Gastrocnemius medialis (tissue), 4 donors: ENCODE data around the gene CDH2.

Experiments used
- CTCF ChIP-seq, 5 experiments: fragments of 450-650 bp in 3 of 5; fragments of 200-600 bp in 2 of 5; sonication (generic) in 2 of 5; IDR thresholded peaks in 4 of 5; conservative IDR thresholded peaks in 1 of 5; 1 replicate in 4 of 5; 2 replicates in 1 of 5; pipeline ENCODE4 v1.5.1; 2016 to 2019; ENCODE audit warnings: antibody characterized with exemption in 5 of 5, mild to moderate bottlenecking in 3 of 5, moderate library complexity in 3 of 5
- POLR2A ChIP-seq, 2 donors: fragments of 450-650 bp; IDR thresholded peaks; one replicate each; pipeline ENCODE4 v1.6.1; 2017; ENCODE audit warnings: antibody characterized with exemption in 2 of 2, mild to moderate bottlenecking in 2 of 2, moderate library complexity in 2 of 2

- TF ChIP-seq POLR2A (IDR thresholded peaks at IDR 0.05) (no peak), CTCF (IDR thresholded peaks at IDR 0.05 in 4 of 5, conservative IDR thresholded peaks at IDR 0.05 in 1 of 5) (no peak)
Observed at GRCh38 chr18:28120828-28121515, 56.0 kb downstream of the CDH2 start.
